Esophagus squamous epithelium (tissue), 5 donors: Measurements from ENCODE around the gene CUEDC1. TPM values are rescaled to one million over a fixed set of nuclear protein-coding genes. Genes with fewer than 3 reads are reported as not detected.

Source experiments
- DNase-seq: peaks from one replicate; lab custom pipeline; 2025; lab: John Stamatoyannopoulos, UW
- H3K27ac ChIP-seq, 4 donors: fragments of 200-600 bp; sonication (generic); one replicate each; pipeline ENCODE4 v1.5.1; 2016 to 2019; ENCODE audit warnings: mild to moderate bottlenecking in 1 of 4
- H3K27me3 ChIP-seq, 4 donors: fragments of 200-600 bp; sonication (generic); 1 replicate in 3 of 4; 2 replicates in 1 of 4; pipeline versions ENCODE4 v1.5.1 to v1.6.0; 2017 to 2021; ENCODE audit warnings: antibody characterized with exemption in 1 of 4
- H3K36me3 ChIP-seq, 3 donors: fragments of 200-600 bp; sonication (generic); one replicate each; pipeline ENCODE4 v1.5.1; 2016 to 2019
- H3K4me1 ChIP-seq, 3 donors: fragments of 200-600 bp; sonication (generic); one replicate each; pipeline ENCODE4 v1.5.1; 2017 to 2019
- H3K4me3 ChIP-seq, 4 donors: fragments of 200-600 bp; sonication (generic); 1 replicate in 3 of 4; 2 replicates in 1 of 4; pipeline ENCODE4 v1.5.1; 2016 to 2019; ENCODE audit warnings: mild to moderate bottlenecking in 2 of 4, moderate library complexity in 1 of 4
- H3K9me3 ChIP-seq, 3 donors: fragments of 200-600 bp; sonication (generic); one replicate each; pipeline ENCODE4 v1.5.1; 2016 to 2019
- POLR2A ChIP-seq, 4 donors: fragments of 450-650 bp; IDR thresholded peaks; one replicate each; pipeline ENCODE4 v1.6.1; 2017; ENCODE audit warnings: antibody characterized with exemption in 4 of 4, mild to moderate bottlenecking in 4 of 4, moderate library complexity in 3 of 4
- WGBS, 2 donors: methylation state at CpG; one replicate each; pipeline ENCODE4 v1.1.5; 2018; 5-methylcytosine and 5-hydroxymethylcytosine counted together
- intact Hi-C: fragments of 100-400 bp; cut with DNase I; formaldehyde crosslinking; loops from one replicate; pipeline ENCODE4 v1.15.0; 2022
- total RNA-seq, 4 donors: library from RNA; depleted of rRNA; stranded (reverse); fragments of >200 nt; gene quantifications; one replicate each; pipeline ENCODE4 v1.1.0, GENCODE V29; 2016
- TF ChIP-seq, protein P1 (sequence below), 6 experiments: fragments of 450-650 bp in 4 of 6; fragments of 200-600 bp in 2 of 6; sonication (generic) in 2 of 6; IDR thresholded peaks; one replicate each; pipeline ENCODE4 v1.5.1; 2016 to 2019; ENCODE audit warnings: antibody characterized with exemption in 6 of 6, mild to moderate bottlenecking in 4 of 6, moderate library complexity in 4 of 6
- donor health status: DM: yes; HTN: yes; CAD: no.

The CUEDC1 gene
- total RNA-seq, 4 donors from 2014 or later: 7.4 to 27.3 (median 18.4) TPM

DNA sequence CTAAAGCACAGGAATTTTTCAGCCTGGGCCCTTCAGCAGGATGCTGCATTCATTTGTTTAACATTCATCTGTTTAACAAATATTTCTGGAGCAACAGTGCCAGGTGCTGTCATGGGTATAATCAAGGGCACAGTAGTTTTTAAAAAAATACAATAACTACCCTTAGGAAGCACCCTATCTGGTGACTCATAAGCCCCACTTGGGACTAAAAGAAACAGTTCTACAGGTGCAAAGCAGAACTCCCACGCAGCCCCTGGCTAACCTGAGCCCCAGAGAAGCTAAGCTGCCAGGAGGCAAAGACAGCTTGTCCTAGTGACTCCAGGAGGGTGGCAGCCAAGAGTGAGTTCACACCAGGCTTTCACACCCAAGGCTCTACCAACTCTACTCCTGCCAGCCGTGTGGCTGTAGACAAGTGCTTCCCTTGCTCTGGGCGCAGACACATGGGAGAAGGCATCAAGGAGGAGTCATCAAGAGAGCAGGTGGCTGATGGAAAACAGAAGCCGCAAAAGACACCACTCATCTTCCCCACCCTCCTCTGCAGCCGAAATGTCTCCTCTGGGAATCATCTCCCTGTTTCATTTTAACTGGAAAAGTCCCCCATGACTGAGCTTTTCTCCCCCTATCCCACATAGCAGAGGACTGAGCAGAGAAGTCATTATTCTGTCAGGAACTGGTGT, 14.4 kb downstream of the CUEDC1 start:
- H3K9me3 ChIP-seq: no peaks in the 10 kb centered on the region
- peak overlapping the region; percentile 84 to 98 (median 90) for H3K27ac ChIP-seq
- 13 to 27% methylated on average over 4 of the region's 5 CpGs for WGBS, 2 donors
- DNase-seq: no peak
- no peaks in the 10 kb centered on the region for H3K36me3 ChIP-seq
- H3K4me3 ChIP-seq: no peak overlapping the region
- H3K4me1 ChIP-seq: peaks cover 49 to 100% (median 77%) of the 10 kb centered on the region in 3 donors
- H3K27me3 ChIP-seq: no peaks in the 10 kb centered on the region
- TF ChIP-seq, protein P1, sequence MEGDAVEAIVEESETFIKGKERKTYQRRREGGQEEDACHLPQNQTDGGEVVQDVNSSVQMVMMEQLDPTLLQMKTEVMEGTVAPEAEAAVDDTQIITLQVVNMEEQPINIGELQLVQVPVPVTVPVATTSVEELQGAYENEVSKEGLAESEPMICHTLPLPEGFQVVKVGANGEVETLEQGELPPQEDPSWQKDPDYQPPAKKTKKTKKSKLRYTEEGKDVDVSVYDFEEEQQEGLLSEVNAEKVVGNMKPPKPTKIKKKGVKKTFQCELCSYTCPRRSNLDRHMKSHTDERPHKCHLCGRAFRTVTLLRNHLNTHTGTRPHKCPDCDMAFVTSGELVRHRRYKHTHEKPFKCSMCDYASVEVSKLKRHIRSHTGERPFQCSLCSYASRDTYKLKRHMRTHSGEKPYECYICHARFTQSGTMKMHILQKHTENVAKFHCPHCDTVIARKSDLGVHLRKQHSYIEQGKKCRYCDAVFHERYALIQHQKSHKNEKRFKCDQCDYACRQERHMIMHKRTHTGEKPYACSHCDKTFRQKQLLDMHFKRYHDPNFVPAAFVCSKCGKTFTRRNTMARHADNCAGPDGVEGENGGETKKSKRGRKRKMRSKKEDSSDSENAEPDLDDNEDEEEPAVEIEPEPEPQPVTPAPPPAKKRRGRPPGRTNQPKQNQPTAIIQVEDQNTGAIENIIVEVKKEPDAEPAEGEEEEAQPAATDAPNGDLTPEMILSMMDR (IDR thresholded peaks at IDR 0.05): no peak
- TF ChIP-seq POLR2A (IDR thresholded peaks at IDR 0.05): no peak
- intact Hi-C loops: loop anchor here (10.0 kb wide), 2 partner anchors 46 to 54 kb away; no protein-coding TSS in a partner anchor

DNA sequence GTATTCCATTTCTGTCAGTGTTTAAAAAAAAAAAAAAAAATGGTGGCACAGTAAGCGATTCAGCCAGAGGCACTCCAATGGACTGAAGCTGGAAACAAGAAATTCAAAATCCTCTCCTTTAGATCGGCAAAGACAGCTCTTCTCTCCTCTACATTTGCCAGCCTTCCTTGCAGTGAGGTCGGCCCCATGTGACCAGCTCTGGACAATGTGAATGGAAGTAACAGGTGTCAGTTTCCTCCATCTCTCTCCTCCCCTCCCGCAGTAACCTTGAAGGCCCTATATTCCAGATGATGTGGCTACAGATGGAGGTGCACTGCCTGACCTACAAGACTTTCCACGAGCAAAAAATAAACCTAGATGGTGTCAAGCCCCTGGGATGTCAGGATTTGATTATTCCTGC, 15.0 kb downstream of the CUEDC1 start:
- intact Hi-C loops: loop anchor here (10.0 kb wide), 2 partner anchors 45 to 55 kb away; no protein-coding TSS in a partner anchor
- Histone ChIP-seq H3K27ac (peak overlapping the region; percentile 84 to 98 (median 90)), H3K4me3 (no peak overlapping the region), H3K27me3 (no peaks in the 10 kb centered on the region), H3K9me3 (no peaks in the 10 kb centered on the region), H3K4me1 (peaks cover 53 to 100% (median 77%) of the 10 kb centered on the region in 3 donors), H3K36me3 (no peaks in the 10 kb centered on the region)
- 48% methylated on average over 5 of the region's 5 CpGs for WGBS, 2 donors
- DNase-seq: no peak
- TF ChIP-seq POLR2A (IDR thresholded peaks at IDR 0.05): no peak
- TF ChIP-seq, protein P1 (IDR thresholded peaks at IDR 0.05): no peak

DNA sequence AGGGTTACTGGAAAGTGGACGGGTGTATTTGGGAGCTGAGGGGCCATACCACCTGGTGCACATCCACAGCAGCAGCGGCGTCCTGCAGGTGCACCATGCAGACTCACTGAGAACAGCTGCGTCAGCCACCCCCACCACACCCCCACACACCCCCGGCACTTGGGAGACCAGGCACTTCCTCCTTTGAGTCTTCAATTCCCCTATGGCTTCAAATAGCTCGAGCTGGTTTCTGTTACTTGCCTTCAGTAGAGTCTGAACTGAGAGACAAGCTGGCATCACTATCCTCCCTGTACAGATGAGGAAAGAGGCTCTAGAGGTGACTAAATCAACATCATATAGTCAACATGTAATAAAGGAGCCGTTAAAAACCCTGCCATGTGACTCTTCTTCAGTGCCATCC, 15.4 kb downstream of the CUEDC1 start:
- TF ChIP-seq, protein P1 (IDR thresholded peaks at IDR 0.05): no peak
- TF ChIP-seq POLR2A (IDR thresholded peaks at IDR 0.05): no peak
- intact Hi-C loops: loop anchor here (10.0 kb wide), 2 partner anchors 45 to 55 kb away; no protein-coding TSS in a partner anchor
- no peaks in the 10 kb centered on the region for H3K27me3 ChIP-seq
- peak; percentile 28 for DNase-seq
- H3K4me3 ChIP-seq: no peak overlapping the region
- H3K27ac ChIP-seq: peak overlapping the region; percentile 9 to 98 (median 74)
- WGBS, 2 donors: 22 to 46% methylated on average over 1 to 6 of the region's 7 CpGs
- no peaks in the 10 kb centered on the region for H3K9me3 ChIP-seq
- peaks cover 53 to 100% (median 77%) of the 10 kb centered on the region in 3 donors for H3K4me1 ChIP-seq
- H3K36me3 ChIP-seq: no peaks in the 10 kb centered on the region

DNA sequence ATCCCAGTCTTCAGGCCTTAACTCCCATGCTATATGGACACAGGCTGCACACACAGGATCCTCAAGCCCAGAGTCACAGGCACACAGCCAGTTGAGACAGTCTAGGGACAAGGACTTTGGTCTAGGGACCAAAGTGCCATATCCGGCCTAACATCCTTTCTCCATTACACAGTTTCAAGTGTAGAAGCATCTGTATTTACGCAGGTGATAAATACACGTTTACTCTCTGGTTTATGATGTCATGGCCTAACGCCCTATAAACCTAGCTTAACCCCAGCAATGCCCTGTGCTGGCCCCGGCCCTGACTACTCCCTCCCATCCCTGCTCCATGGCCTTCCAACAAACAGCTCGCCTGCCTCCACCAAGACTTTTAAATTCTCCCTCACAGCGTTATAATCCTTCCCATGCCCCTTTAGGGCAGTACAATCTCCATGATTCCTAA, 17.1 kb downstream of the CUEDC1 start:
- no peak for DNase-seq
- intact Hi-C loops: no loop called here
- TF ChIP-seq, protein P1 (IDR thresholded peaks at IDR 0.05): no peak
- TF ChIP-seq POLR2A (IDR thresholded peaks at IDR 0.05): no peak
- Histone ChIP-seq H3K27me3 (no peaks in the 10 kb centered on the region), H3K27ac (peak overlapping the region; percentile 11 to 98 (median 76)), H3K4me1 (peaks cover 45 to 99% (median 75%) of the 10 kb centered on the region in 3 donors), H3K36me3 (no peaks in the 10 kb centered on the region), H3K4me3 (no peak overlapping the region), H3K9me3 (no peaks in the 10 kb centered on the region)
- 59 to 73% methylated on average over 7 of the region's 7 CpGs for WGBS, 2 donors

DNA sequence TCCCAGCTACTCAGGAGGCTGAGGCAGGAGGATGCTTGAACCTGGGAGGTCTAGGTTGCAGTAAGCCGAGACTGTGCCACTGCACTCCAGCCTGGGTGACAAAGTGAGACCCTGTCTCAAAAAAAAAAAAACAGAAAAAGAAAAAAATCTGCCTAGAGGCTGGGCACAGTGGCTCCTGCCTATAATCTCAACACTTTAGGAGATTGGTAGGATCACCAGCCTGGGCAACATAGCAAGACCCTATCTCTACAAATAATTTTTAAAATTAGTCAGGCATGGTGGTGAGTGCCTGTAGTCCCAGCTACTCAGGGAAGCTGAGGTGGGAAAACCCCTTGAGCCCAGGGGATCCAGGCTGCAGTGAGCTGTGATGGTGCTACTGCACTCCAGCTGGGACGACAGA, 17.7 kb downstream of the CUEDC1 start:
- H3K9me3 ChIP-seq: no peaks in the 10 kb centered on the region
- H3K4me3 ChIP-seq: no peak overlapping the region
- no peaks in the 10 kb centered on the region for H3K27me3 ChIP-seq
- H3K36me3 ChIP-seq: no peaks in the 10 kb centered on the region
- intact Hi-C loops: no loop called here
- peak overlapping the region in 3 of 4 donors; percentile 87 to 98 (median 93) for H3K27ac ChIP-seq
- no peak for DNase-seq
- 89 to 90% methylated on average over 2 of the region's 2 CpGs for WGBS, 2 donors
- TF ChIP-seq, protein P1 (IDR thresholded peaks at IDR 0.05): no peak
- TF ChIP-seq POLR2A (IDR thresholded peaks at IDR 0.05): no peak
- H3K4me1 ChIP-seq: peaks cover 42 to 99% (median 72%) of the 10 kb centered on the region in 3 donors
